NCI-H510A (cell line): Measurements from ENCODE around the gene UNC13C.
A peak's percentile ranks its signal among the peaks of the same experiment; 100 is the strongest.

Experiments used
- DNase-seq: peaks from one replicate; lab custom pipeline; 2025; lab: John Stamatoyannopoulos, UW

UNC13C gene

GRCh38 chr15:54568381-54568780 lies 590.1 kb downstream of the UNC13C start:
- no peak for DNase-seq

DNA sequence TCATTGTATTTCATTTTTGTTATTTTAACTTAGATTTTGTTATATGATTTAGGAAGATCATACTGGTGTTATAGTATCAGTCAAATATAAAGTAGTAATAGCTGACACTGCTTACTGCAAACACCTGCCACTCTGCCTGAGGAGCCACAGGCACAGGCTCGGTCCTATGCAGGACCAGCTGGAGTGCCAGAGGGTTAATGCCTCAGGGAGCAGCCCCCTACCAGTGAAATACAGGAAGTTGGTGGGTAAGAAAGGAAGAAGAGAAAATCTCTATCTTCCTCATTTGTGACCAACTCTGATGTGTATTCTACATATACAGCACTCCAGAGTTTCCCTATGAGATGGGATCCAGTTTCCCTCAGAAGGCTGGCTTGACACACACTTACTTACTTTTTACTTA lies 593.3 kb downstream of the UNC13C start:
- no peak for DNase-seq

DNA sequence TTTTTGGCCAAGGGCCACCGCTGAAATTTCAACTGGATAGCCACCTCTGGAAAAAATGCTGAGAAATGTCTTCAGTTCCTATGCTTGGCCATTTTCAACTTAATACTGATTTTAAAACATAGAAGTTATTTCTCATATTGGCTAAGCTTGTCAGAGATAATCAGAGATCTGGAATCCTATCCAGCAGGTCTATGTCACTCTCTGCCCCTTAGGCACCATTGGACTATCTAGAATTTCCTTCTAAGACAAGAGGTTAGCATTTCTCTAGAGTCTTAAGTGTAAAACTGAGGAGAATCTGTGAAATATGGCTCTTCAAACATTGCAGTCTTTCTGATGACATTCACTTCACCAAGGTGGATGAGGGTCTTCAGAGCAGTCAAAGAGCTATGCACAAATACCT lies 597.3 kb downstream of the UNC13C start:
- no peak for DNase-seq

DNA sequence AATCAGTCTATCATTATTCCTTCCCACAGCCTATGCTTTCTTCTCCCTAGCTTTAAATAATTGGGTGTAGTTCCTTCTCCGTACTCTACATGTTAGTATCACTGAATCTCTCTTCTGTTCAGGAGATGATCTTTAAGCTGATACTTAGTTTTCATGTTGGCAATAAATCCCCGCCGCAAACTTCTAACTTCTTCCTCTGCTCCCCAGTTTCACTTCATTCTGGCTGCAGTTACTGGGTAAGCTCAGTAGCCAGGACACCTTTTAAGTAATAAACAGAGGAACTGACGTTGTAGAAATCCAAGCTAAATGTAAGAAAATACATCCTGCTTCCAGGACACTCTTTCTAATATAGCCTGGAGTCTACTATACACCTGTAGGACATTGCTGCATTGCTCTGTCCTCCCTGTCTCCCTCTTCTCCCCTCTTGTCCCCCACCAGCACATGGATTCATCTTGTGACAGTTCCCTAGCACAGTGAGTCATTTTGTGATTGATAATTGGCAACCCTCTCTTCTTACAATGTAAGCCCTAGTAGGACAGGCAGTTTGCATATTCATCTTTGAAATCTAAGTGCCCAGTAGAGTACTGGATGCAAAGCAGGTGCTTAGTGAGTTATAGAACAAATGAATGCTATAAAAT lies 598.2 kb downstream of the UNC13C start:
- no peak for DNase-seq

GRCh38 chr15:54577476-54578250 lies 599.4 kb downstream of the UNC13C start:
- no peak for DNase-seq

- DNase-seq: no peak
Observed at GRCh38 chr15:54579855-54580254, 601.6 kb downstream of the UNC13C start.

DNA sequence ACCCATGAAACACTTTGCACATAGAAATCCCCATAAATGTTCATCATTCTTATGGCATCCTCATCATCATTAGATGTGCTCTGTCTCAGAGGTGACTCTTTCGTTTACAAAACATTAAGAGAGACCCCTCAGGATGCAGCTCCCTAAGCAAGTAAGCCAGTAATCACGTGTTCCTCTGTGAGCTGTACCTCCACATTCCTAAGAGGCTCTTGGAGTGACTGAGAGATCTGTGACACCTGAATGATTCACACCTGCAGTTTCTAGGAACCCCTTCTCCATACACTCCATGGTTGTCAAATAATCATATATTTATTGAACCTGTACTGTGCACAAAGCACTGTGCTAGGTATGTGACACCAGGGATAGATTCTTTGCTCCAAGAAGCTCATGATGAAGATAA lies 602.4 kb downstream of the UNC13C start:
- DNase-seq: no peak

DNA sequence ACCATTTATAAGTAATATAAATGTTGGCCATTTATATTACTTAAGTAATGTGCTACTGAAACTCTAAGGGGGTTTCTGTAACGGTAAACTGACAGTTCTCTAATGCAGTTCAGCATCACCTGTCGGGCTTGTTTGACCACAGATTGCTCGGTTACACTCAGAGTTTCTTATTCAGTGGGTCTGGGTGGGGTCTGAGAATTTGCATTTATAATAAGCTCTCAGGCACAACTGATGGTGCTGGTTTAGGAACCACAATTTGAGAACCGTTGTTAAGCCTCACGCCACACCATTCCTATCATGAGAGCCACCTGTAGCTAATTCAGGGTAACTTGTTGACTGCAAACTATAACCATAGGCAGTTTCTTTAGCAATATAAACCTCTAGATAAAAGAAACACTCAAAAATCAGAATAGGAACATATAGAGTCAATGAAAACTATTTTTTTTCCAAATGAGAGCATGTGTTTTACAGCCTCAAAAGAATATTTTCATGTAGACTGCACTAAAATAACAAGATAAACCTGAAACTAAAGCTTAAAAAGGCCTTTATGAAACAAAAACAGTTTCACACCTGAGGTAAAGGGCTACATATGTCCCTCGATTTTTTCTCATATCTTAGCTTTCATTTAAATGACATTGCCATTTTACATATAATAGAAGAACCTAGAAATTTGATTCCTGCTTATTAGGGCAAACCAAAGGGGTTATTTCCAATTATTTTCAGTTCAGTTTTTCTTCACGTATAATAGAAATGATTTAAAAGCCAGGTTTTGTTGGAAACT lies 604.8 kb downstream of the UNC13C start:
- no peak for DNase-seq

DNA sequence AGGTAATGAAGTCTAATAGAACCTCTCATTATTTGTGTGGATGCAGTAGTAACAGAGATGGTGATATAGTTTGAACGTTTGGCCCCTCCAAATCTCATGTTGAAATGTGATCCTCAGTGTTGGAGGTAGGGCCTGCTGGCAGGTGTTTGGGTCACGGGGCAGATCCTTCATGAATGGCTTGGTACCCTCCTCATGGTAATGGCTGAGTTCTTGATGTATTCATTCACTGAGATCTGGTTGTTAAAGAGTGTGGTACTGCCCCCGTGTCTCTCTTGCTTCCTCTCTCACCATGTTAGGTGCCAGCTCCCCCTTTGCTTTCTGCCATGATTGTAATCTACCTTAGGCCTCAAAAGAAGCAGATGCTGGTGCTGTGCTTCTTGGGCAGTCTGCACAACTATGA lies 606.8 kb downstream of the UNC13C start:
- no peak for DNase-seq

- DNase-seq: no peak
Observed at GRCh38 chr15:54594115-54594514, 615.9 kb downstream of the UNC13C start.

DNA sequence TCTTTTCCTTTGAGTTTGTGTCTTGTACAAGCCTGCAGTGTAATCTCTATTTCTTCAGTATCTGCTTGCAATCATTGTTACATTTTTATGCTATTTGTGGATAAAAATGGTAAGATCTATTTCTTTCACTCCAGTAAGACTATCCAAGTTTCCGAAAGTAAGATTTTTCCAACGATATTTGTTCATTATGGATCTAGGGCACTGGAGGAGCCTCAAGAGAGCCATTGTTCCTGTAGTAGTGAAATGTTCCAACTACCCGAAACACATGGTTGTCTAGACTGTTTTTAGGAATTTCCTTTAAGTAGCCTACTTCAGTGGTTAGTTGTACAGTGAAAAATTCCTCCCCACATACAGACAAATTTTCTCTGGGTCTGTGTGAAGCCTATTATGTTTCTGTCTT lies 621.1 kb downstream of the UNC13C start:
- DNase-seq: no peak

DNA sequence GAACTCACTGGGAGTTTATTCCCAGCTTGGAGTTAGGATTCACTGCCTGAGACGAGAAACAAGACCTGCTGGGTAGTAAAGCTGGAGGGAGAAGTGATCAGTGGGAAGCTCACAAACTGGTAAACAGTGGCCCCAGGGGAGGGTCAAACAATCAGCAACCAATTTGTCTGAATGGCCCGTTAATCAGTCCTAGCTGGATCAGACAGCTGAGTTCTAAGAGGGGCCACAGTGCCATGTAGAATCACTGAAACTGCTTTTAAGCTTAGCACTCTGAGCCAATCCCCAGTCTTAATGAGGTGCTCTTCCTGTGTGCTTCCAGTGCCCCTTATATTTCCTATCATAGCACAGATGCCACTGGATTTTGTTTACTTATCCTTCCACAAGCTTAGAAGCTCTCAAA lies 626.8 kb downstream of the UNC13C start:
- DNase-seq: no peak

DNA sequence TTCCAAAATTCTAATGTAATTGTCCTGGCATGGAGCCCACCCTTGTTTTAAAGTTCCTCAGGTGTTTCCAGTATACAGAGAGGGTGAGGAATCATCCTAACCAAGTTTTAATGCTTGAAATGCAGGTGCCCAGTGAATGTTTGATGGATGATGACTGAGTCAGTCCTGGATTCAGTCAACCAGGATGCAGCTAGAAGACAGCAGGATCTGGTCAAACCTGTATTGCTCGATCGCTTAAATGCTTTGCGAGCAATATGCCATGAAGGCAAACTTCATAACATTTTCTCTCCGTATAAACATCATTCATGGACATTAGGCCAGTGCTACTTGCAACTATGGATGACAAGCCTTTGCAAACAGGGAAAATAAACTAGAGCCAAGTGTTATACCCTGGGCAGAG lies 627.3 kb downstream of the UNC13C start:
- DNase-seq: peak; percentile 16

DNA sequence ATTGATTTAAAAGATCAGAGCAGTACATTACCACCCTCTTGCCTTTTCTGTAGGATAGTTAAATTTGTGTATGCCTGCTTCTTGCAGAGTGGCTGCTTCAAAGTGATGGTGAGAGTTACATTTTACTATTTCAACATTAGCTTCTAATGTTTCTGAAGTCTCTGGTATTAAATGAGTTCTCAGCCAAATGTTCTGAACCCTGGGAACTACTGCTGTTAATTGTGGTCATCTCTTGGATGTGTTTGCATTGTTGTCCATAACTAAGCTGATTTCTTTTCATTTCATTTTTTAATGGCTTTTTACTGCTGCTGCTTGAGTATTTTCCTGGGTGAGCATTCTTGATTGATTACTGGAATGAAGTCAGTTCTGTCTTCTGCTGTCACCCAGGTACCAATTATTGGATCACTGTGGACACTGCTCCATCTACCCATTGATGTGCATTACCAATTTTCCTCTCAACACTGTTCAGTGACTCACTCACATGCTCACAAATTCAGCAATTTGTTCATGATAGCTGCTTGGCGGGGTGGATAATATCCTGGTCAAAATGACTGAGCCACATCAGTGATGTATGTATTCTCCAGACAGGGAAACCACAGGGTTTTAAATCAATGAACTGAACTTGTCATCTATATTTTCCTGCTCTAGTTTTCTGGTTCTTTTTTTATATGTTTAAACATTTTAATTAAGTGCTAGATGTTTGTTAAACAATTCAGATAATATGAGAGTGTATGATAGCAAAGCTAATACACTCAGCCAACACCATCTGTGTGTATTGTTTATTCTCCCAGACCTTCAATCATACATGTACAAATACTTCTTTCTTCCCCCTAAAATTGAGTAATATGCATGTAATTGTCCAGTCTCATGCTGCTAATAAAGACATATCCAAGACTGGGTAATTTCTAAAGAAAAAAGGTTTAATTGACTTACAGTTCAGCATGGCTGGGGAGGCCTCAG lies 630.9 kb downstream of the UNC13C start:
- no peak for DNase-seq

DNA sequence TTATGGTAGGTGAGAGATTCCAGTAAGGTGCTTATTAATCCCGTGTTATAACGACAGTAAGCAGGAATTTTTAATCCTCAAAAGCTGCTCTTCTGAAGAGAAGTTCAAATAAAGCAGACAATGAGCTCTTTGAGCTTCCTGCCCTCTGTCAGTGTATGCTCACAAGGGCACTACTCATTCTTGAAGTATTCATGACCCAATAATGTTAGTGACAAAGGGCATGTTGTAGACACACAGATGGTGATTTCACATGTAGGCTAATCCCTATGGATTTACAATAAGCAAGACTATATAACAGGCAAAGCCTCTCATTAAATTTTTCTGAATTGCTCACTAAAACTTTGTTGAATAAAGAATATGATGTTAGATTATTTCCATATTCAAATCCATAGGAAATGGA lies 639.9 kb downstream of the UNC13C start:
- no peak for DNase-seq

- no peak for DNase-seq
Observed at GRCh38 chr15:54619180-54619579, 640.9 kb downstream of the UNC13C start.

DNA sequence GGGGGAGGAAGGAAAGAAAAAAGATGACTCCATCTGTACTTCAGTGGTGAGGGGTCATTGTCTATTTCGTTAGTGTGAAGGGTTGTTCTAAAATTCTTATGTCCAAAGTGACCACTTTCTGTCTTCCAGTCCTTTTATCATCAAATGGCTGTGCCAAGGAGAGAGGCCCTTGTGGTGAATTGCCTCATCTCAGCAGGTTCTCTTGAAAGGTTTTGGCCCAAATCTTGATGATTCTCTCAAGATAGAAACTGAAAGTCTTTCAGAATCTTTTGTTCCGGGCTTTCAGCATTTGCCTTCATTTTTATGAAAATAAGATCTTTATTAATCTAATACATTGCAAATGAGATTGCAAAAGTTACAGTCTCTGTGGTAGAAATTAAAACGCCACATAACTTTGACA lies 642.7 kb downstream of the UNC13C start:
- no peak for DNase-seq

DNA sequence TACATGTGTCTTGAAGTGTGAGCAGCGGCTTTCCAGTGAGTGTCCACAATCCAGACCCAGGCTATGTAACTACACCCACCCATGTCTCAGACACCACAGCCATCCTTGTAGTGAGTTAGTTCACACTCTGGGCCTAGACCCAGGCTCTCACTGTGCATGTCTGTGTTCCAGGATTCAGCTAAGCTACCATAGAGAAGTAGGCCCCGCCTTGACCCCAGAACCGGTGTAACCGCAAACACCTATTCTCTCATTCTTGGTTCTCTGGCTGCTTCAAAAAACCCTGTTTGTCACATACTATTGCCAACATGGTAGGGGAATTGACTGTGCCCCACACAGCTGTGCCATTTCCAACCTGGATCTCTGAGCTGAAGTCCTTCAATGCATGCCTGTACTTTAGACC lies 657.9 kb downstream of the UNC13C start:
- DNase-seq: no peak

DNA sequence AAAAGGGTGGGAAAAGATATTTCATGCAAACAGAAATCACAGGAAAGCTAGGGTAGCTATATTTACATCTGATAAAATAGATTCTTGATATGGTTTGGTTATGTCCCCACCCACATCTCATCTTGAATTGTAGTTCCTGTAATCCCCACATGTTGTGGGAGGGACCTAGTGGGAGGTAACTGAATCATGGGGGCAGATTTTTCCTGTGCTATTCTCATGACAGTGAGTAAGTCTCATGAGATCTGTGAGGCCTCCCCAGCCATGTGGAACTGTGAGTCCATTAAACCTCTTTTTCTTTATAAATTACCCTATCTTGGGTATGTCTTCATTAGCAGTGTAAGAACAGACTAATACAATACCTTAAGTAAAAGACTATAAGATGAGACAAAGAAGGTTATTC lies 660.4 kb downstream of the UNC13C start:
- no peak for DNase-seq

- no peak for DNase-seq
Observed at GRCh38 chr15:54640873-54641272, 662.6 kb downstream of the UNC13C start.

DNA sequence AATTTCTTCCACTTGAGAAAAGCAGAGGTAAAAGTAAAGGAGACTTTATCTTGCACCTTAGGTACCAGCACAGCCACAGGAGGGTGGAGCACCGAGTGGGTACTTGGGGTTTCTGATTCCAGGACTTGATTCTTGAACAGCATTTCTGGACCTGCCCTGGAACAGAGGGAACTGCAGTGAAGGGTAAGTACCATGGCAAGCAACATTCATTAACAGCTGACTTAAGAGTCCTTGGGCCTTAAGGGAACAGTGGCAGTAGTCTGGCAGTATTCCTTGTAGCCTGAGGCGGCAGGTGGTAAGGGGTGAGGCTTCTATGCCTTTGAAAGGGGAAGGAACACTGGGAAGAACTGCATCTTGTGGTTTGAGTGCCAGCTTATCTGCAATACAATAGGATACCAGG lies 666.6 kb downstream of the UNC13C start:
- no peak for DNase-seq

DNA sequence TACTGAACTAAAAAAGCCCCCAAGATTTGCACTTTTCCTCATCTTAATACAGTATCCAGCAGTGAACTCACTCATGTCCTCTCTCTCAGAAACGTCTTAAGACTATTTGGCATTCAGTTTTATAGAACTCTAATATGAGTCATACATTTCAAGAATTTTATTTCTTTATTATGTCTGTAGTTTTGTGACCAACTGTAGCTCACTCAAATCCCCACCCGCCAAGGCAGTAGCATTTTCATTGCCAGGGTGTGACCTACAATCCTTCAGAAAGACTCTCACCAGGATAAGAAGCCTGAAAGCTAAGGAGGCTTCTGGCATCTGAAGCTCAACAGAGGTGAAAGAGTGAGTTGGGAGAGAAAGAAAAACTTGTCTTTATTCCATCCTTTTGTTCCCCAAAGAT lies 681.4 kb downstream of the UNC13C start:
- no peak for DNase-seq
